Measurements from ENCODE around the gene HES5. TPM values are rescaled to one million over a fixed set of nuclear protein-coding genes. Genes with fewer than 3 reads are reported as not detected.

The HES5 gene
- total and polyA plus RNA-seq, 10 of the 15 experiments (the other 5 are each of a cell fraction or from before 2014, with no cell fraction given) = 0.12 to 0.15 TPM; not detected in 8

GRCh38 chr1:2483026-2483425 is 47.0 kb downstream of the HES5 start:
- SMC1A ChIA-PET (ENCODE audit: uncharacterized antibody, unreplicated experiment) = no interaction called here
- CTCF ChIA-PET = no interaction called here
- 43% methylated on average over 13 of the region's 13 CpGs for WGBS (ENCODE audit: insufficient coverage, insufficient replicate concordance, low lambda C conversion rate, missing lambda C conversion rate)
- Histone ChIP-seq H3K27me3 (replicated peaks in 1 of 2; ENCODE audit: control insufficient read depth in 2 of 2, insufficient read depth in 2 of 2, low read length in 1 of 2) (no peaks in the 10 kb centered on the region), H4K20me1 (ENCODE audit: control insufficient read depth, insufficient read depth) (no peaks in the 10 kb centered on the region), H3K4me1 (ENCODE audit: control insufficient read depth, insufficient read depth, low read length) (no peaks in the 10 kb centered on the region), H2AFZ (ENCODE audit: control insufficient read depth, low read depth, low read length) (no peak overlapping the region), H3K9ac (ENCODE audit: control insufficient read depth, insufficient read depth, low read length) (no peak overlapping the region), H3K4me3 (no peak overlapping the region), H3K79me2 (ENCODE audit: control insufficient read depth, insufficient read depth, low read length) (no peaks in the 10 kb centered on the region), H3K9me3 (replicated peaks; ENCODE audit: control insufficient read depth, insufficient read depth, low read length) (no peaks in the 10 kb centered on the region), H3K4me2 (ENCODE audit: control insufficient read depth, insufficient read depth) (no peak overlapping the region), H3K27ac (ENCODE audit: control insufficient read depth, insufficient read depth) (no peak overlapping the region), H3K36me3 (ENCODE audit: control insufficient read depth in 2 of 2, insufficient read depth in 2 of 2, low read length in 1 of 2) (no peaks in the 10 kb centered on the region)
- POLR2A ChIA-PET = no interaction called here
- BruUV-seq (replicated peaks) = no TSS peak
- DNase-seq (ENCODE audit: low read depth, low spot score) = no peak
- TF ChIP-seq SUPT20H (IDR thresholded peaks at IDR 0.05; ENCODE audit: borderline replicate concordance, control insufficient read depth, low read depth, low read length) = no peak
- TF ChIP-seq EP300 (IDR thresholded peaks at IDR 0.05; ENCODE audit: borderline replicate concordance in 1 of 2, control insufficient read depth in 1 of 2, low read depth in 2 of 2, low read length in 2 of 2) = no peak
- TF ChIP-seq CHD1 (IDR thresholded peaks at IDR 0.05; ENCODE audit: low read depth, low read length) = no peak
- no peak for TF ChIP-seq CTCF (IDR thresholded peaks at IDR 0.05 in 2 of 3, conservative IDR thresholded peaks at IDR 0.05 in 1 of 3; ENCODE audit: control insufficient read depth in 2 of 3, extremely low read depth in 1 of 3, insufficient read depth in 1 of 3, low read depth in 3 of 3, low read length in 3 of 3)
- in situ Hi-C loops (cut with MboI) = no loop called here
- FAIRE-seq = no peak
- ATAC-seq = peak; percentile 56
- RAD21 ChIA-PET (ENCODE audit: unreplicated experiment) = no interaction called here
- intact Hi-C loops (cut with micrococcal nuclease; ENCODE audit: unreplicated experiment) = no loop called here

GRCh38 chr1:2482588-2482987 is 47.5 kb downstream of the HES5 start:
- Histone ChIP-seq H3K36me3 (ENCODE audit: control insufficient read depth in 2 of 2, insufficient read depth in 2 of 2, low read length in 1 of 2) (no peaks in the 10 kb centered on the region), H3K9ac (ENCODE audit: control insufficient read depth, insufficient read depth, low read length) (no peak overlapping the region), H2AFZ (ENCODE audit: control insufficient read depth, low read depth, low read length) (no peak overlapping the region), H3K79me2 (ENCODE audit: control insufficient read depth, insufficient read depth, low read length) (no peaks in the 10 kb centered on the region), H3K9me3 (replicated peaks; ENCODE audit: control insufficient read depth, insufficient read depth, low read length) (no peaks in the 10 kb centered on the region), H3K27me3 (replicated peaks in 1 of 2; ENCODE audit: control insufficient read depth in 2 of 2, insufficient read depth in 2 of 2, low read length in 1 of 2) (no peaks in the 10 kb centered on the region), H3K4me1 (ENCODE audit: control insufficient read depth, insufficient read depth, low read length) (no peaks in the 10 kb centered on the region), H4K20me1 (ENCODE audit: control insufficient read depth, insufficient read depth) (no peaks in the 10 kb centered on the region), H3K4me3 (no peak overlapping the region), H3K4me2 (ENCODE audit: control insufficient read depth, insufficient read depth) (no peak overlapping the region), H3K27ac (ENCODE audit: control insufficient read depth, insufficient read depth) (no peak overlapping the region)
- RAD21 ChIA-PET (ENCODE audit: unreplicated experiment) = no interaction called here
- in situ Hi-C loops (cut with MboI) (no loop called here), intact Hi-C loops (cut with micrococcal nuclease; ENCODE audit: unreplicated experiment) (no loop called here)
- CTCF ChIA-PET = no interaction called here
- POLR2A ChIA-PET = no interaction called here
- SMC1A ChIA-PET (ENCODE audit: uncharacterized antibody, unreplicated experiment) = no interaction called here
- TF ChIP-seq TCF3 (IDR thresholded peaks at IDR 0.05; ENCODE audit: borderline replicate concordance, insufficient read depth, low read depth, low read length) (no peak), REST (IDR thresholded peaks at IDR 0.05; ENCODE audit: low read depth, low read length) (peak; percentile 67; the same call in 1 of the 2 replicates)
- DNase-seq (ENCODE audit: low read depth, low spot score) (no peak), FAIRE-seq (no peak), ATAC-seq (peak; percentile 22)
- 23% methylated on average over 11 of the region's 11 CpGs for WGBS (ENCODE audit: insufficient coverage, insufficient replicate concordance, low lambda C conversion rate, missing lambda C conversion rate)
- no TSS peak for BruUV-seq (replicated peaks)
